Ascending aorta (tissue), 2 donors: ENCODE measurements around the gene SPINK2. TPM values are rescaled to one million over a fixed set of nuclear protein-coding genes. Genes with fewer than 3 reads are reported as not detected.
A peak's percentile ranks its signal among the peaks of the same experiment; 100 is the strongest.

ENCODE experiments used
- DNase-seq, 2 donors: peaks; one replicate each; pipeline ENCODE4 v3.0.0-alpha.2; 2019; ENCODE audit warnings: low spot score in 2 of 2
- H3K27ac ChIP-seq, 2 donors: fragments of 200-600 bp; sonication (generic); one replicate each; pipeline ENCODE4 v1.5.1; 2016 to 2017; ENCODE audit warnings: mild to moderate bottlenecking in 1 of 2
- H3K27me3 ChIP-seq: fragments of 200-600 bp; sonication (generic); one replicate; pipeline ENCODE4 v1.5.1; 2017
- H3K36me3 ChIP-seq, 2 donors: fragments of 200-600 bp; sonication (generic); one replicate each; pipeline ENCODE4 v1.5.1; 2016
- H3K4me1 ChIP-seq, 2 donors: fragments of 200-600 bp; sonication (generic); one replicate each; pipeline ENCODE4 v1.5.1; 2016 to 2017; ENCODE audit warnings: mild to moderate bottlenecking in 1 of 2
- H3K4me3 ChIP-seq, 2 donors: fragments of 200-600 bp; sonication (generic); one replicate each; pipeline ENCODE4 v1.5.1; 2016 to 2017; ENCODE audit warnings: mild to moderate bottlenecking in 1 of 2
- H3K9me3 ChIP-seq, 2 donors: fragments of 200-600 bp; sonication (generic); one replicate each; pipeline ENCODE4 v1.5.1; 2016
- CTCF ChIP-seq, 3 experiments: fragments of 200-600 bp in 2 of 3; fragments of 450-650 bp in 1 of 3; sonication (generic) in 2 of 3; IDR thresholded peaks; one replicate each; pipeline ENCODE4 v1.5.1; 2016 to 2019; ENCODE audit warnings: antibody characterized with exemption in 3 of 3, mild to moderate bottlenecking in 1 of 3, moderate library complexity in 1 of 3
- intact Hi-C: fragments of 100-400 bp; cut with DNase I; formaldehyde crosslinking; loops from one replicate; pipeline ENCODE4 v1.15.1; 2023
- total RNA-seq: library from RNA; depleted of rRNA; stranded (reverse); fragments of >200 nt; gene quantifications from one replicate; pipeline ENCODE4 v1.1.0, GENCODE V29; 2016

Gene SPINK2
- total RNA-seq, 1 donor from 2014 or later, result not detected

GRCh38 chr4:56817840-56818491 lies 3.5 kb downstream of the SPINK2 start:
- H3K4me1 ChIP-seq, result no peaks in the 10 kb centered on the region
- TF ChIP-seq CTCF (IDR thresholded peaks at IDR 0.05), result no peak
- no peaks in the 10 kb centered on the region for H3K9me3 ChIP-seq
- no peaks in the 10 kb centered on the region for H3K27me3 ChIP-seq
- intact Hi-C loops, result no loop called here
- no peak for DNase-seq
- H3K36me3 ChIP-seq, result no peaks in the 10 kb centered on the region
- H3K27ac ChIP-seq, result no peak overlapping the region
- no peak overlapping the region for H3K4me3 ChIP-seq

DNA sequence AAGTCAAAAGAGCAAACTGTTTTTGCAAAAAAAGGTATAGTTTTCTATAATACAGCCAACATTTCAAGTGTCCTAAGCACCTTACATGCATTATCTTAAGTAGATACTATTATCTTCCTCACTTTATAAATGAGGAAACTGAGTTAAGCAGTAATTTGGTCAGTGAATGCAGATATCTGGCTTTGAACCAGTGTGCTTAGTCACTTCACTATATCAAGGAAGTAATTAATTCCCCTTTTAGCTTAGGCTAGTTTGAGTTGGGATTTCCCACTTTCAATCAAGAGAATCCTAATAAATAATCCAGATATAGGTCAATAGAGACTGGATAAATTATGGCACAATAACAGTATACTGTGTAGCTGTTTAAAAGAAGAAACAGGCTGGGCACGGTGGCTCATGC lies 14.8 kb downstream of the SPINK2 start:
- H3K27ac ChIP-seq, result no peak overlapping the region
- intact Hi-C loops, result no loop called here
- H3K36me3 ChIP-seq, result no peaks in the 10 kb centered on the region
- H3K4me1 ChIP-seq, result no peaks in the 10 kb centered on the region
- no peaks in the 10 kb centered on the region for H3K27me3 ChIP-seq
- H3K4me3 ChIP-seq, result no peak overlapping the region
- H3K9me3 ChIP-seq, result no peaks in the 10 kb centered on the region
- TF ChIP-seq CTCF (IDR thresholded peaks at IDR 0.05), result no peak
- no peak for DNase-seq

- no peak for DNase-seq
- Histone ChIP-seq H3K9me3 (no peaks in the 10 kb centered on the region), H3K27me3 (no peaks in the 10 kb centered on the region), H3K4me3 (no peak overlapping the region), H3K4me1 (no peaks in the 10 kb centered on the region), H3K27ac (no peak overlapping the region), H3K36me3 (no peaks in the 10 kb centered on the region)
- intact Hi-C loops, result loop anchor here (5.0 kb wide), 2 partner anchors 227 to 367 kb away; partner anchors contain the start of genes PAICS and PPAT
- no peak for TF ChIP-seq CTCF (IDR thresholded peaks at IDR 0.05)
Observed at GRCh38 chr4:56804551-56804950, 16.9 kb downstream of the SPINK2 start.

- TF ChIP-seq CTCF (IDR thresholded peaks at IDR 0.05), result no peak
- Histone ChIP-seq H3K27me3 (no peaks in the 10 kb centered on the region), H3K9me3 (no peaks in the 10 kb centered on the region), H3K4me1 (peaks cover 0 to 3% of the 10 kb centered on the region in 2 donors), H3K4me3 (no peak overlapping the region), H3K36me3 (no peaks in the 10 kb centered on the region), H3K27ac (no peak overlapping the region)
- intact Hi-C loops, result loop anchor here (5.0 kb wide), 2 partner anchors 226 to 366 kb away; partner anchors contain the start of genes PAICS and PPAT
- DNase-seq, result no peak
Observed at GRCh38 chr4:56803471-56803870, 18.0 kb downstream of the SPINK2 start.

- peaks cover 0 to 3% of the 10 kb centered on the region in 2 donors for H3K4me1 ChIP-seq
- H3K9me3 ChIP-seq, result no peaks in the 10 kb centered on the region
- DNase-seq, result peak; percentile 37 to 89
- no peaks in the 10 kb centered on the region for H3K27me3 ChIP-seq
- H3K27ac ChIP-seq, result peak overlapping the region; percentile 69 to 74
- H3K4me3 ChIP-seq, result peak overlapping the region; percentile 69 to 81
- peak; percentile 81 to 88 (median 83) for TF ChIP-seq CTCF (IDR thresholded peaks at IDR 0.05)
- no peaks in the 10 kb centered on the region for H3K36me3 ChIP-seq
- intact Hi-C loops, result loop anchor here (2.0 to 5.0 kb wide), 4 partner anchors 131 to 363 kb away; partner anchors contain the start of genes PAICS and PPAT
Observed at GRCh38 chr4:56799824-56800756, 21.4 kb downstream of the SPINK2 start.
